Measurements from ENCODE around the gene CRYGN.

GRCh38 chr7:151482883-151483710 is 43.2 kb upstream of the CRYGN start:
- no peak for TF ChIP-seq EZH2 (optimal IDR thresholded peaks at IDR 0.05; ENCODE audit: low read depth, low read length)
- TF ChIP-seq CTCF (IDR thresholded peaks at IDR 0.05; ENCODE audit: low read length) = no peak
- no peak for TF ChIP-seq EZH2phosphoT487 (IDR thresholded peaks at IDR 0.05; ENCODE audit: low read length)

Data from MM.1S (cell line).